DMS 273 (cell line): ENCODE data around the gene SPAG16.
"Not testable (repeated sequence)": the region's sequence is repeated elsewhere in the genome, so short reads cannot be mapped to it uniquely, and the experiment has no call there.

Source experiments
- DNase-seq: peaks from one replicate; lab custom pipeline; 2025; ENCODE audit not compliant: unreplicated experiment; lab: John Stamatoyannopoulos, UW

The SPAG16 gene

DNA sequence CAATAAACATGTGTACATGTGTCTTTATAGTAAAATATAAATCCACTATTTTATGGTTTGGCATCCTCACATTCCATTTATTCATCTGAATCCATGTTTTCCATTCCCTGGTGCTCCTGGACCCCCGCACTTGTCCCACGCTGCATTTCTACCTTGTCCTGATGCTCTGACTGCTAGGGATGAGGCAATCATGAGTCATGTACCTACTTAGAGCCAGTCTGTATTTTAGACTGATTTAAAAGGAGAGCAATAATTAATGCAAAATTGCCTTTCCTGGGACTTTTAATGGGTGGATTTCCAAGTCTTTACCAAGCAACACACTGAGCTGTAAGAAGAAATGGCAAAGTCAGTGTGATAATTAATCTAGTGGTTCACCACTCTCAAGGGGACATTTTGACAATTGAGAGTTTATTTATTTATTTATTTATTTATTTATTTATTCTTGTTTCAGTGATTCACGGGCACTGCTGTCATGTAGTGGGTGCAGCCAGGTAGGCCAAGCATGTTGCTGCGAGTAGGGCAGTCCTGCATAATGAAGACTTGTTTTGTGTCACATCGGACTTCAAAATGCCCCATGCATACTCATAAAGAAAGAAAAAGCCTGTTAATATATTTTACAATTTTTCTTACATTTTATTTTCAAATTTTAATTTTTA, 707.3 kb downstream of the SPAG16 start:
- DNase-seq, result no peak

DNA sequence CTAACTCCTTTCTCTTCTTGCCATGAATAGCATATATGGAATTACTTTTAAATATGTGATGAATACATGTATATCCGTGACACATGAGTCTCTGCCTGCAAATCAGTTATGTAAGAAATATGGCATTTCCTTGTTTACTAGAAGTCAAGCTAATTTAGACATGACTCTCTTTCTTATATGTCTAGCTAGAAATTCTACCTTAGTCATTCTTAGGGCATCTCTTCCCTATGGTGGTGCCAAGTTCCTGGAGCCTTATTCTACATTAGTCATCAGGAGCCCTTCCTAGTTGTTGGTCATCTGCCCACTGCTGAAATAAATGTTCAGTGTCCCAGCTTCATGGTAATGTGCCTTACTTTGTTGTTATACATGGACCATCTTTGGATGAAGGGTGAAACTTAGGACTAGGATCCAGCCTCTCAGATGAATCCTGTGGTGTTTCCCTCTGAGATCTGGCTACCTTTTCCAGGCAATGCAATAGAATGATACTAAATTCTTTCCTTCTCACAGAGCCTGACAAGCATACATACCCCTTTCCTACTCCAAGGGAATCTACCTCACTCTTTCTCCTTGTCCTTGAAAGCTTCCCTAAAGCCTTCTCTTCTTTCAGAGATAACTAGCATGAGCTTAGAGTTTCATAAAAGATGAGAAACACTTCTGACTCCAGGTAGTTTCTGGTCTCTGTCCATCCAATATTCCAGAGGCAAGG, 711.3 kb downstream of the SPAG16 start:
- no peak for DNase-seq

DNA sequence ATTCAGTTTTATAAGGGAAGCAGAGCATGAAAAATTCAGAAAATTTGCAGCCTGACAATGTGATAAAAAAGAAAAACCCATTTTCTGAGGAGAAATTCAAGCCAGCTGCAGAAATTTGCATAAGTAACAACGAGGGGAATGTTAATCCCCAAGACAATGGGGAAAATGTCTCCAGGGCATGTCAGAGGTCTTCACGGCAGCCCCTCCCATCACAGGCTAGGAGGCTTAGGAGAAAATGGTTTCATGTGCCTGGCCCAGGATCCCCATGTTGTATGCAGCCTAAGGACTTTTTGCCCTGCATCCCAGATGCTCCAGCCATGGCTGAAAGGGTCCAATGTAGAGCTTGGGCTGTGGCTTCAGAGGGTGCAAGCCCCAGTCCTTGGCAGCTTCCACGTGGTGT, 714.7 kb downstream of the SPAG16 start:
- not testable (repeated sequence) for DNase-seq

DNA sequence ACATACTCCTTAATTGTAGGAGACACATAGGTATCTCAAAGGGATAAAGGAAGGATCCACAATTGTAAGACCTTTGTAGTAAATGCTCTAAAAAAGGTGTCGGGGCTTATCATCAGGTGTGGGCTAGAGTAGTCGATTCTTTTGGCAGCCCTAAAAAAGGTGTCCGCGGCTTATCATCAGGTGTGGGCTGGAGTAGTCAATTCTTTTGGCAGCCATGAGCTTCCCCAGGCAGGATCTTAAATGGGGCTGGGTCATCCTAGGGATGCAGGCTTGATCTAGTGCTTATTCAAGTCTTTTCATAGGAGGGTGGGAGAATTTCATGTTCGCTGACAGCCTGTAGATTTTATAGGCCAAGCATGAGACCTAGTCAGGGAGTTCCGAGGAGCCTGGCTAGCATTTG, 720.2 kb downstream of the SPAG16 start:
- no peak for DNase-seq

GRCh38 chr2:214005337-214005736, 721.1 kb downstream of the SPAG16 start:
- DNase-seq, result no peak

- no peak for DNase-seq
Measured at GRCh38 chr2:214006601-214007000, 722.3 kb downstream of the SPAG16 start.

GRCh38 chr2:214011676-214012075, 727.4 kb downstream of the SPAG16 start:
- no peak for DNase-seq

GRCh38 chr2:214014551-214015220, 730.4 kb downstream of the SPAG16 start:
- no peak for DNase-seq

DNA sequence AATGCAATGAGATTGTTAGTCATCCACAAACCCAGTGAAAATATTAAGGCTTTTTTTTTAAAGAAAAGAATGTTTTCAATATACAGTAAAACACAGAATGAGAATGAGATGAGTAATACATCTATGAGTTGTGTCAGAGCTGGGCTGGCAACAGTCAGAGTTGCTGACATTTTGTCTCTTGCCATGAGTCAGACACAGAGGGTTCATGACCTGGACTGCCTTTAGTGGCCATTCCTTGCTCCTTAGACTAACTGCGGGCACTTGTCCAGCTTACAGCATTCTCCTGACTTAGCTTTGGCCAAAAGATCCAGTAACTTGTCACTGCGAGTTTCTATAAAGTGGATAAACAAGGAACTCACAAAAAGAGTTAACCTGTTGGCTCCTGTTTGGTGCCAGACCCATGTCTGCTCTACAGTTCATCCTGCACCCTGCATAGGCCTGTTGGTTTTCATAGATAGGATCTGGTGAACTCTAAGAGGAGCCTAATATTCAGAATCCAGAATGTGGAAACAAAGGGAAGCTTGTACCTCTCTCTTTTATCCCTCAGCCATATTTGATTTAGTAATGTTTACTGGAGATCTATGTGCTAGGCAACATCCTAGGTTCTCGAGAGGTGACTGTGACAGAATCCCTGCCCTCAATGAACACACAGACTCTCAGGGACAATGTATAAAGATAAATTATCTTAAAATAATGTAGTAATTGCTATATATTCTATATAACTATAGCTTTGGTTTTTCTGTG, 735.1 kb downstream of the SPAG16 start:
- no peak for DNase-seq

GRCh38 chr2:214019973-214020345, 735.7 kb downstream of the SPAG16 start:
- no peak for DNase-seq

- DNase-seq, result no peak
Measured at GRCh38 chr2:214029190-214029589, 744.9 kb downstream of the SPAG16 start.

GRCh38 chr2:214031566-214031965, 747.3 kb downstream of the SPAG16 start:
- no peak for DNase-seq

DNA sequence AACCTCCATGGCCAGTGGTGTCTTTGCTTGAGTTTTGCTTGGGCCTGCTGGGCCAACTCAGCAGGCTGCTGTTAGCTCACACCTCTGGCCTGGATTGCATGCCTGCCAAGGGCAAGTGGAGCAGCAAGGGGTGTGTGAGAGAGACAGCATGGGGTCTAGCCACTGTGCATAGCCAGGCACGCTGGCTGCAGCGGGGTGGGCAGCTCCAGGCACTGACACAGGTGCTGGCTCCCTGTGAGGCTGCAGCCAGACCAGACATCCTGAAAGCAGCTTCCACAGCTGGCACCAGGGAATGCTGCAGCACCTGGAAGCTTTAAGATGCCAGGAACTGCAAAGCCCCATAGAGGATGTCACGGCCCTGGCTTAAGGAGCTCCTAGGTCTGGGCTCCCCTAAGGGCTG, 750.2 kb downstream of the SPAG16 start:
- no peak for DNase-seq

DNA sequence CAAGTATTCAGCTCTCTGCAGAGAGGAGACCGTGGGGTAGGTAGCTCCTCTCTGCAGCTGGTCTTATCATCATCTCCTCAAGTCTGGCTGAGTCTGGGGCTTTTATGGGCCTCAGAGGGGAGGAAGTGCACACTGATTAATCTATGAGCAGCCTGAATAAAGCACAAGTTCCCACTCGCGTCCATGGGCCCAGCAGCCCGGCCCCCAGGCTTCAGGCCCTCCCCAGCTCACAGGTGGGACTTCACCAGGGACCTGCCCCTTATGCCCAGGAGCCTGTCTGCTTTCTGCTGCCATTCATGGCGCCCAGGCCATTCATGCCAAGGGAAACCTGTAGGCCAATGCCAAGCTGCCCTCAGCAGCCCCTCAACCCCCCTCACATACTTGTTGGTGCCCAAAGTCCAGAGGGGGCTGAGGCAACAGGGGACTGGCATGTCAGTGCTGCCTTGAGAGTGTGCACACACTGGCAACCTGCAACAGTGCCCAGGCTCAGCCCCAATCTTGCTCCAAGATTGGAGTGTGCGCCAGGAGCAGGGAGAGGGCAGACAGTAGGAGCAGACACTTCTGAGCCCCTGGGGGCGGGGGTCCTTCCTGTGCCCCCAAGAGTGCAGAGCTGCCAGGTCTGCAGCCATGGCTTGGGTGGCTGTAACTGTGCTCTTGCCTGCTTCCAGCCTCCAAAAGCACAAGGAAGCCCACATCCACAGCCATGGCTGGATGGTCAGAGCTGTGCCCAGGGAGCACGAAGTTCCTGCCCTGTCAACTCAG, 751.0 kb downstream of the SPAG16 start:
- DNase-seq, result no peak

- no peak for DNase-seq
Measured at GRCh38 chr2:214035921-214036320, 751.7 kb downstream of the SPAG16 start.

- no peak for DNase-seq
Measured at GRCh38 chr2:214038186-214038585, 753.9 kb downstream of the SPAG16 start.

DNA sequence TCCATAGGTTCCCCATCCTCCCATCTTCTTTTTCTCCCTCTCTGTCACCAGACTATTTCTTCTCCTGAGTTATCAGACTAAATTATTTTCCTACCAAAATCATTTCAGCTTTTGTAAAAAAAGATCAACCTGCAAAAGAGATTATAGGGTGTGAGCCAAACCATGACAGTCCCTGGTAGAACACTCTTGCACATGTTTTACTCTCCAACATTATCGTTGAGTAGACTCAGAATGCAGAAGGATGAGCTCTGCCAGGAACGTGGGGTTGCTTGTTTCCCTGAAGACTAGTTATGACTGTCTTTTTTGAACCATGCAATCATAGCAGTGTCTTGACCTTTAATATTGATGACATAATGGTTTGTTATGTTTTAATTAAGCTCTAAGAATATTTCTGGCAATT, 766.5 kb downstream of the SPAG16 start:
- no peak for DNase-seq

GRCh38 chr2:214051585-214051984, 767.3 kb downstream of the SPAG16 start:
- DNase-seq, result no peak

- DNase-seq, result no peak
Measured at GRCh38 chr2:214052235-214052634, 768.0 kb downstream of the SPAG16 start.

DNA sequence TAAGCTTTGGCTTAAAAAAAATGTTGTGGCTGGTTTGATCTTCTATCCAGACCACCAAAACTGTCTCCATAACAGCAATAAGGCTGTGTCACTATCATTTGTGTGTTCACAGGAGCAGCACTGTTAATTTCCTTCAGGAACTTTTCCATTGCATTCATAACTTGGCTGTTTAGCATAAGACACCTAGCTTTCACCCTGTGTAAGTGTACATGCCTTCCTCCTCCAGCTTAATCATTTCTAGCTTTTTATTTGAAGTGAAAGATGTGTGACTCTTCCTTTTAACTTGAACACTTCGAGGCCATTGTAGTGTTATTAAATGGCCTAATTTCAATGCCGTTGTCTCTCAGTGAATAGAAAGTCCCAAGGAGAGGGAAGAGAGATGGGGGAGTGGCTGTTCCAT, 773.7 kb downstream of the SPAG16 start:
- no peak for DNase-seq

DNA sequence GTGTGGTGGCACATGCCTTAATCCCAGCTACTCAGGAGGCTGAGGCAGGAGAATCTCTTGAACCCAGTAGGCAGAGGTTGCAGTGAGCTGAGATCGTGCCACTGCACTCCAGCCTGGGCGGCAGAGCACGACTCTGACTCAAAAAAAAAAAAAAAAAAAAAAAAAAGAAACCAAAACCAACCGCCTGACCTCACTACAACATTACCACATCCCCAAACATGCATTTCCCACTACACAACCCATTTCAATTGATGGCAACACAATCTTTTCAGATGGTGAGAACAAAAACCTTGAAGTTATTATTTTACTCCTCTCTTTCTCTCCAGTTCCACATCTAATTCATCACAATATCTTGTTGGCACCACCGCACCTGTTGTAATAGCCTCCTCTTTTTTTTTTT, 778.0 kb downstream of the SPAG16 start:
- not testable (repeated sequence) for DNase-seq
